K562 (cell line): ENCODE data around the gene DCAF5. TPM values are rescaled to one million over a fixed set of nuclear protein-coding genes. Genes with fewer than 3 reads are reported as not detected.

ENCODE experiments used
- ATAC-seq: fragments of 200-7000 bp; cut with Tn5 transposase; 3 replicates; pipeline ENCODE4 v1.9.1; 2020; ENCODE audit warnings: moderate library complexity
- BruUV-seq: library from RNA; stranded (reverse); fragments of 400-500 nt; replicated peaks from 2 replicates; lab custom pipeline; 2021; lab: Mats Ljungman, UMichigan
- CTCF ChIA-PET: fragments of 300-600 bp; formaldehyde crosslinking; extraction: SDS; loops from one replicate; lab custom pipeline; 2021; ENCODE audit warnings: low intra/inter-chr PET ratio; lab: Yijun Ruan, JAX
- POLR2A ChIA-PET: fragments of 300-600, 350-650 bp; sonication (Branson Sonifier 250); formaldehyde crosslinking; extraction: SDS; loops from one replicate; lab custom pipeline; 2021; ENCODE audit warnings: antibody characterized with exemption, inconsistent platforms; lab: Yijun Ruan, JAX
- DNase-seq, 4 experiments: peaks; one replicate each; pipeline versions ENCODE4 v3.0.0 to v3.0.0-alpha.2; 2011 to 2018; ENCODE audit warnings: low spot score in 3 of 4, mixed read lengths in 3 of 4; ENCODE audit errors: extremely low read depth in 1 of 4
- FAIRE-seq: peaks from 2 replicates; lab custom pipeline; 2011; peaks lifted over from hg19 to GRCh38; lab: Jason Lieb, UNC
- H2AFZ ChIP-seq: 2 replicates; pipeline ENCODE4 v1.6.0; 2011; ENCODE audit warnings: low read depth, low read length, control low read depth, inconsistent platforms
- H3K27ac ChIP-seq: fragments of 200-600 bp; 3 replicates; pipeline ENCODE4 v1.8.0; 2011; ENCODE audit warnings: low read depth, mild to moderate bottlenecking, control low read depth, inconsistent platforms, low read length, moderate library complexity, mixed read lengths; ENCODE audit errors: extremely low read depth
- H3K27me3 ChIP-seq, 2 experiments: fragments of 300-600 bp in 1 of 2; 2 replicates in 1 of 2; 3 replicates in 1 of 2; pipeline versions ENCODE4 v1.6.0 to v1.8.0; 2011; ENCODE audit warnings: inconsistent platforms in 2 of 2, low read length in 2 of 2, mild to moderate bottlenecking in 1 of 2, mixed read lengths in 1 of 2, moderate library complexity in 1 of 2; ENCODE audit not compliant: control insufficient read depth in 2 of 2, insufficient read depth in 2 of 2
- H3K36me3 ChIP-seq: fragments of 300-600 bp; 3 replicates; pipeline ENCODE4 v1.8.0; 2011; ENCODE audit warnings: mild to moderate bottlenecking, low read length, inconsistent platforms; ENCODE audit not compliant: control insufficient read depth, insufficient read depth
- H3K4me1 ChIP-seq, 2 experiments: fragments of 200-600 bp in 1 of 2; replicated peaks in 1 of 2; 2 replicates in 1 of 2; 3 replicates in 1 of 2; pipeline versions ENCODE4 v1.5.1 to v1.8.0; 2011; ENCODE audit warnings: inconsistent platforms in 2 of 2, low read length in 2 of 2, mild to moderate bottlenecking in 1 of 2, mixed read lengths in 1 of 2, moderate library complexity in 1 of 2; ENCODE audit not compliant: control insufficient read depth in 2 of 2, insufficient read depth in 2 of 2
- H3K4me2 ChIP-seq: 2 replicates; pipeline ENCODE4 v1.6.1; 2011; ENCODE audit warnings: low read length, control low read depth, inconsistent platforms, mixed read lengths; ENCODE audit not compliant: insufficient read depth
- H3K4me3 ChIP-seq: fragments of 200-600 bp; sonication (generic), shearing (Covaris generic); 2 replicates; pipeline ENCODE4 v1.5.1; 2016; ENCODE audit warnings: control low read depth, inconsistent platforms
- H3K79me2 ChIP-seq: fragments of 200-600 bp; 3 replicates; pipeline ENCODE4 v1.8.0; 2011; ENCODE audit warnings: low read length, inconsistent platforms; ENCODE audit not compliant: control insufficient read depth, insufficient read depth
- H3K9ac ChIP-seq, 2 experiments: 2 replicates each; pipeline versions ENCODE4 v1.6.0 to v1.6.1; 2011; ENCODE audit warnings: low read depth in 2 of 2, low read length in 2 of 2, control low read depth in 1 of 2, inconsistent platforms in 1 of 2, mild to moderate bottlenecking in 1 of 2, mixed read lengths in 1 of 2; ENCODE audit not compliant: insufficient read depth in 1 of 2
- H3K9me1 ChIP-seq: one replicate; pipeline ENCODE4 v1.6.0; 2011; ENCODE audit warnings: inconsistent platforms, mild to moderate bottlenecking, low read length, moderate library complexity; ENCODE audit not compliant: control insufficient read depth, insufficient read depth
- H3K9me3 ChIP-seq: replicated peaks from 2 replicates; pipeline ENCODE4 v1.5.1; 2011; ENCODE audit warnings: low read depth, low read length, inconsistent platforms; ENCODE audit not compliant: control insufficient read depth, insufficient read depth
- H4K20me1 ChIP-seq: replicated peaks from 2 replicates; pipeline ENCODE4 v1.6.1; 2011; ENCODE audit warnings: low read length, inconsistent platforms, mixed read lengths; ENCODE audit not compliant: control insufficient read depth, insufficient read depth
- CCAR2 ChIP-seq: fragments of 200-400 bp; formaldehyde crosslinking; IDR thresholded peaks from 2 replicates; pipeline ENCODE4 v1.6.1; 2017; ENCODE audit warnings: mild to moderate bottlenecking, low read depth, low read length
- E2F3 ChIP-seq: fragments of 250-450 bp; sonication (Bioruptor Pico); IDR thresholded peaks from 2 replicates; pipeline ENCODE4 v1.4.0; 2020; ENCODE audit warnings: mild to moderate bottlenecking
- EGR1 ChIP-seq: fragments of 450-650 bp; conservative IDR thresholded peaks from 2 replicates; pipeline ENCODE4 v1.6.1; 2017; ENCODE audit warnings: mild to moderate bottlenecking
- FOSL1 ChIP-seq: fragments of 200-800 bp; sonication (Bioruptor generic); conservative IDR thresholded peaks from 2 replicates; pipeline ENCODE4 v1.6.1; 2016; ENCODE audit warnings: missing genetic modification characterization, missing compliant biosample characterization
- GATAD2B ChIP-seq: fragments of 450-650 bp; IDR thresholded peaks from 2 replicates; pipeline ENCODE4 v1.6.1; 2017; ENCODE audit warnings: mild to moderate bottlenecking, borderline replicate concordance
- NR2C1 ChIP-seq, 2 experiments: fragments of 450-650 bp; IDR thresholded peaks; 2 replicates each; pipeline ENCODE4 v1.6.1; 2017; ENCODE audit warnings: mild to moderate bottlenecking in 2 of 2, antibody characterized with exemption in 1 of 2, inconsistent platforms in 1 of 2, missing compliant biosample characterization in 1 of 2, missing genetic modification characterization in 1 of 2
- RFX7 ChIP-seq: fragments of 250-450 bp; sonication (Bioruptor Pico); IDR thresholded peaks from 2 replicates; pipeline ENCODE4 v1.5.1; 2021; ENCODE audit warnings: mild to moderate bottlenecking
- TBP ChIP-seq: optimal IDR thresholded peaks from 2 replicates; pipeline ENCODE3; 2011; ENCODE audit warnings: low read depth, low read length, improper control_type of control experiment
- WGBS: fragments of 100-300 bp; shearing (Covaris generic); methylation state at CpG from one replicate; pipeline ENCODE4 v1.1.6; 2016; ENCODE audit warnings: low coverage, mixed read lengths; ENCODE audit not compliant: insufficient coverage; ENCODE audit errors: missing lambda C conversion rate; 5-methylcytosine and 5-hydroxymethylcytosine counted together
- in situ Hi-C: fragments of 300-500 bp; cut with MboI; formaldehyde crosslinking; loops from 4 replicates; pipeline ENCODE4 v1.15.0; 2018; ENCODE audit warnings: inconsistent platforms, mixed read lengths
- intact Hi-C: fragments of 100-400 bp; cut with micrococcal nuclease; formaldehyde crosslinking; loops from 2 replicates; pipeline ENCODE4 v1.14.2; 2022
- polyA plus RNA-seq, 8 experiments: library from polyadenylated mRNA; depleted of rRNA in 4 of 8; stranded (reverse) in 5 of 8; unstranded in 3 of 8; fragments of >200 nt; fragmentation: Nextera tagmentation in 2 of 8; fragmentation: Illumina TruSeq in 1 of 8; extraction: Ambion mirVana in 2 of 8; extraction: Trizol in 1 of 8; gene quantifications; 2 replicates each; pipeline versions ENCODE4 v1.2.1 to v1.2.3, GENCODE V29; 2011 to 2014; ENCODE audit warnings: inconsistent platforms in 1 of 8, missing spikeins in 1 of 8
- total RNA-seq, 7 experiments: library from RNA; depleted of rRNA in 6 of 7; stranded (reverse); fragments of >200 nt in 6 of 7; fragmentation: Illumina TruSeq in 2 of 7; extraction: Trizol in 2 of 7; gene quantifications; 2 replicates each; pipeline versions ENCODE4 v1.2.1 to v1.2.3, GENCODE V29; 2011 to 2021; ENCODE audit warnings: low replicate concordance in 1 of 7
- TF ChIP-seq, protein P1 (sequence below): fragments of 450-650 bp; IDR thresholded peaks from 2 replicates; pipeline ENCODE4 v1.6.1; 2017; ENCODE audit warnings: antibody characterized with exemption
- TF ChIP-seq, protein P2 (sequence below): fragments of 200-800 bp; sonication (Bioruptor generic); IDR thresholded peaks from 2 replicates; pipeline ENCODE4 v1.6.1; 2017; ENCODE audit warnings: missing genetic modification characterization, missing compliant biosample characterization

DCAF5 gene
- total and polyA plus RNA-seq, 9 of the 15 experiments (the other 6 are each of a cell fraction or from before 2014, with no cell fraction given) = 5.6 to 24.1 (median 12.7) TPM

DNA sequence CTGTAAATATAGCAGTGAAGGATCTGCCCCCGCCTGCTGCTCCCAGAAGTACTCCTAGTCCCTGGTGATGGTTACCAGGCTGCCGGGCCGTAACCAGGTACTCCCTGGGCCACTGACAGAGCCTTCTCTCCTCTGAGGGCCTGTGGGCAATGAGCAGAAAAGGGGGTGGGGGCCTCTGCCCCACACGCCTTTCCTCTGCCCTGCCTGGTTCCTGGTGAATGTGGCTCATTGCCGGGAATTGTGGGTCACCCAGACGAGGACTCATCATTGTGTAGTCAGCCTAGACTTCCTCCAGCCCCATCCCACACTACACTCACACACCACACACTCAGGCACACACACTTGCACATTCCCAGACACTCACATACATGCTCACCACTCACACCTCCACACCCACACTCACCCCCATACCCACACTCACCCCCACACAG lies 138.1 kb downstream of the DCAF5 start:
- in situ Hi-C loops = no loop called here
- ChIA-PET CTCF (no interaction called here), POLR2A (no interaction called here)
- H3K4me1 ChIP-seq = peaks cover 4% of the 10 kb centered on the region in 2 experiments; a peak in 3 of 5 replicates
- no peak overlapping the region for H3K9ac ChIP-seq
- no peak overlapping the region for H3K27ac ChIP-seq
- no peaks in the 10 kb centered on the region for H4K20me1 ChIP-seq
- H3K9me3 ChIP-seq = no peaks in the 10 kb centered on the region
- 100% methylated on average over 2 of the region's 6 CpGs for WGBS
- intact Hi-C loops = no loop called here
- H2AFZ ChIP-seq = 0 out of 2 replicates have a peak overlapping the region, but pooled peaks have one; percentile 51
- no peak for DNase-seq
- no peaks in the 10 kb centered on the region for H3K36me3 ChIP-seq
- no peak overlapping the region for H3K4me3 ChIP-seq
- TF ChIP-seq EGR1 = 0 out of 2 replicates have a peak, but pooled peaks have one; percentile 29
- TF ChIP-seq E2F3 (CRISPR knock-in tag) = no peak
- TF ChIP-seq, all 486 proteins: peak for 1
- no TSS peak for BruUV-seq
- H3K27me3 ChIP-seq = no peaks in the 10 kb centered on the region
- no peak overlapping the region for H3K4me2 ChIP-seq
- no peak for ATAC-seq
- H3K9me1 ChIP-seq = no peaks in the 10 kb centered on the region
- FAIRE-seq = no peak
- H3K79me2 ChIP-seq = no peaks in the 10 kb centered on the region

- Histone ChIP-seq H2AFZ (0 out of 2 replicates have a peak overlapping the region, but pooled peaks have one; percentile 51), H3K4me3 (no peak overlapping the region), H3K4me1 (peaks cover 4% of the 10 kb centered on the region in 2 experiments; a peak in 3 of 5 replicates), H3K4me2 (no peak overlapping the region), H3K27ac (no peak overlapping the region), H3K27me3 (no peaks in the 10 kb centered on the region), H3K79me2 (no peaks in the 10 kb centered on the region), H3K9me3 (no peaks in the 10 kb centered on the region), H3K9me1 (no peaks in the 10 kb centered on the region), H4K20me1 (no peaks in the 10 kb centered on the region), H3K36me3 (no peaks in the 10 kb centered on the region), H3K9ac (no peak overlapping the region)
- no peak; the same call in 2 of the 3 replicates for ATAC-seq
- POLR2A ChIA-PET = interaction anchor here (0.7 kb wide), 1 partner anchor 30 kb away, joined by 4 read pairs; no protein-coding TSS in a partner anchor
- intact Hi-C loops (no loop called here), in situ Hi-C loops (no loop called here)
- CTCF ChIA-PET = no interaction called here
- no peak for FAIRE-seq
- no TSS peak for BruUV-seq
- WGBS = 34% methylated on average over 9 of the region's 12 CpGs
- DNase-seq = no peak
- TF ChIP-seq RFX7 (CRISPR knock-in tag) = no peak
- no peak for TF ChIP-seq GATAD2B
- TF ChIP-seq, protein P1, sequence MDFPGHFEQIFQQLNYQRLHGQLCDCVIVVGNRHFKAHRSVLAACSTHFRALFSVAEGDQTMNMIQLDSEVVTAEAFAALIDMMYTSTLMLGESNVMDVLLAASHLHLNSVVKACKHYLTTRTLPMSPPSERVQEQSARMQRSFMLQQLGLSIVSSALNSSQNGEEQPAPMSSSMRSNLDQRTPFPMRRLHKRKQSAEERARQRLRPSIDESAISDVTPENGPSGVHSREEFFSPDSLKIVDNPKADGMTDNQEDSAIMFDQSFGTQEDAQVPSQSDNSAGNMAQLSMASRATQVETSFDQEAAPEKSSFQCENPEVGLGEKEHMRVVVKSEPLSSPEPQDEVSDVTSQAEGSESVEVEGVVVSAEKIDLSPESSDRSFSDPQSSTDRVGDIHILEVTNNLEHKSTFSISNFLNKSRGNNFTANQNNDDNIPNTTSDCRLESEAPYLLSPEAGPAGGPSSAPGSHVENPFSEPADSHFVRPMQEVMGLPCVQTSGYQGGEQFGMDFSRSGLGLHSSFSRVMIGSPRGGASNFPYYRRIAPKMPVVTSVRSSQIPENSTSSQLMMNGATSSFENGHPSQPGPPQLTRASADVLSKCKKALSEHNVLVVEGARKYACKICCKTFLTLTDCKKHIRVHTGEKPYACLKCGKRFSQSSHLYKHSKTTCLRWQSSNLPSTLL = no peak
- TF ChIP-seq FOSL1 (tag) = no peak
- TF ChIP-seq, protein P2, sequence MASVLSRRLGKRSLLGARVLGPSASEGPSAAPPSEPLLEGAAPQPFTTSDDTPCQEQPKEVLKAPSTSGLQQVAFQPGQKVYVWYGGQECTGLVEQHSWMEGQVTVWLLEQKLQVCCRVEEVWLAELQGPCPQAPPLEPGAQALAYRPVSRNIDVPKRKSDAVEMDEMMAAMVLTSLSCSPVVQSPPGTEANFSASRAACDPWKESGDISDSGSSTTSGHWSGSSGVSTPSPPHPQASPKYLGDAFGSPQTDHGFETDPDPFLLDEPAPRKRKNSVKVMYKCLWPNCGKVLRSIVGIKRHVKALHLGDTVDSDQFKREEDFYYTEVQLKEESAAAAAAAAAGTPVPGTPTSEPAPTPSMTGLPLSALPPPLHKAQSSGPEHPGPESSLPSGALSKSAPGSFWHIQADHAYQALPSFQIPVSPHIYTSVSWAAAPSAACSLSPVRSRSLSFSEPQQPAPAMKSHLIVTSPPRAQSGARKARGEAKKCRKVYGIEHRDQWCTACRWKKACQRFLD (CRISPR knock-in tag) = no peak
- no peak for TF ChIP-seq CCAR2
- TF ChIP-seq NR2C1 (IDR thresholded peaks at IDR 0.05) = no peak
- TF ChIP-seq NR2C1 (tag; IDR thresholded peaks at IDR 0.05) = no peak
- no peak for TF ChIP-seq TBP
These were observed 138.8 kb downstream of the DCAF5 start for GRCh38 chr14:69013943-69014782.
